T1000 (cell line): ENCODE measurements around the gene TM4SF4.
"Not testable (repeated sequence)": the region's sequence is repeated elsewhere in the genome, so short reads cannot be mapped to it uniquely, and the experiment has no call there.

Source experiments
- DNase-seq: peaks from one replicate; lab custom pipeline; 2025; ENCODE audit warnings: mixed read lengths; lab: John Stamatoyannopoulos, UW

The TM4SF4 gene, protein sequence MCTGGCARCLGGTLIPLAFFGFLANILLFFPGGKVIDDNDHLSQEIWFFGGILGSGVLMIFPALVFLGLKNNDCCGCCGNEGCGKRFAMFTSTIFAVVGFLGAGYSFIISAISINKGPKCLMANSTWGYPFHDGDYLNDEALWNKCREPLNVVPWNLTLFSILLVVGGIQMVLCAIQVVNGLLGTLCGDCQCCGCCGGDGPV

DNA sequence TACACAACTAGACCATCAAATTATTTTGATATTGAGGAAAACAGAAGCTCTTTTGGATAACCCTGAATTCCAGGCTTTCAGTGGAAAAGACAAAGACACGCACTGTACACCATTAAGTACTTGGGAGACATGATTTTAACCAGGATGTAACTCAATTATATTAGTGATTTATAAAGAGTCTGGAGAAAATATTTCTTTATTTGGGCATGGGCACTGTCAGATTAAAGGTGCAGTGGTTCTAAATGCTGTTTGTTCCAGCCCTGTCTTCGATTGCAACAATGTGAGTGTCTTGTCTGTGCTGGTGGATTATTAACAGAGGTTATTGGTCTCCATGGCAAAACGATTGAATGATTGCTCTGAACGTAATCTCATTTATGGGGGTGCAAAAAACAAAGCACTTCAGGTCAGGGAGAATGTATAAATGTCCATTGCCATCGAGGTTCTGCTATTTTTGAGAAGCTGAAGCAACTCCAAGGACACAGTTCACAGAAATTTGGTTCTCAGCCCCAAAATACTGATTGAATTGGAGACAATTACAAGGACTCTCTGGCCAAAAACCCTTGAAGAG, at the start of gene TM4SF4:
Gene TM4SF4, plus strand, starts transcription at position 448 of the 568 bp plus-strand sequence. CDS start 181 bp downstream, outside the sequence.
- DNase-seq, result no peak

DNA sequence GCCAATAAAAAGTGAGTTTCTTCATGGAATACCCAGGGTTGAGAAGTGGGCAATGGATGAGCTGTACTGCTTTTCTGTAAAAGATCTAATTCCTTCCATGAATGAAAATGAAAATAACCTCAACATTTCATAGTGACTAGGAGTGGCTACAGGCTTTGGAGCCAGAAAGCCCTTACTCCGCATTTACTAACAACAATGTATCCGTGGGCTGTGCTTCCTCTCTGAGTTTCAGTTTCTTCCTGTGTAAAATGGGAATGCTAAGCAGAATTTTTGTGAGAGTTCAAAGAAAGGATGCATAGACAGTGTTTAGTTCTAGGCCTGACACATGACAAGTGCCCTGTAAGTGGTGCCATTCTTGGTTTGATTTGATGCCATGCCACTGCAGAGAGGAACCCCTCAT, 49.6 kb upstream of the TM4SF4 start:
- no peak for DNase-seq

DNA sequence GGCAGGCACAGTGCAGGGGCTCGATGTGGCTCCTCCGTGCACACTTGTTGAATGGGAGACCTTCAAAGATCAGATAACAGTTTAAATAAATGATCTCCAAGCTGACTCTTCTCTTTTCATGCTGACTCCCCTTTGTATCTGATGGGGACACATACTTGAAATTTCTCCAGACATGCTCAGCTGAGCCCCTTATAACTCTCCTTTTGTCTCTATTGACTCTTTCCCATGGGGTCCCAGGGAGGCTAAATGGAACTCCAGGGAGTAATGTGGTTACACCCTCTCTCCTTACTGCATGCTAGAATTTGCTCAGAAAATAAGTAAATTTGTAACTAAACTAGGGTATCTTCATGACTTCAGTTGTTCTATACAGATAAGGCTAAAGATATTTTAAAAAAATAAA, 48.2 kb upstream of the TM4SF4 start:
- no peak for DNase-seq

DNA sequence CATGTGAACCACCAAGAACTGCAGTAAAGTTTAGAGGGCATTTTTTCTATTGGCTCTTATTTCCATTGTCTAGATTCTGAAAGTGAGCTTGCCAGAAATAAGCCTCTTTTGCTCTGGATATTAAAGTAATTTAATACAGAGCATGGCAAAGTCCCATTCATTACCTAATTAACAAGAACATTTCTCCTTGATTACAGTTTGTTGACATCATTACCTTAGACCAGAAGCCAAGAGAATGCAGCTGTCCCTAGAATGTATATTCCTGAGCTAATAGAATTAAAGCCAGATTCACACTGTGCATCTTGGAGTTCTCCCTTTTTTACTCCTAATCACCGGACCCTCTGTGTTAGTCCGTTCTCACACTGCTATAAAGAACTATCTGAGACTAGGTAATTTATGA, 46.4 kb upstream of the TM4SF4 start:
- DNase-seq, result no peak

DNA sequence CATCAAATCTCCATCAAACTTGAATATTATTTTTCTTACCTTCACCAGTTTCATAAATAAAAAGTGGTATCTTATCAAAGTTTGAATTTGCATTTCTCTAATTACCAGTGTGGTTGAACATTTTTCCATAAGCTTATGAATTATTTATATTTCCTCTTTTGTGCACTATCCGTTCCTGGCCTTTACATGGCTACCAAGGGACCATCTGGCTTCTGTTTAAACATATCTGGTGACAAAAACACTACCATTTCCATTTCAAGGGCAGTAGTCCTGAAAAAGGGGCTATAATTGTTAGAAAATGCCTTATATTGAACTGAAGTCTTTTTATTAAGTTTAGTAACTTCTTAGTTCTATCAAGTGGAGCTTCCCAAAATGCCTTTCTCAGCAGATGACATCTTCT, 44.3 kb upstream of the TM4SF4 start:
- no peak for DNase-seq

DNA sequence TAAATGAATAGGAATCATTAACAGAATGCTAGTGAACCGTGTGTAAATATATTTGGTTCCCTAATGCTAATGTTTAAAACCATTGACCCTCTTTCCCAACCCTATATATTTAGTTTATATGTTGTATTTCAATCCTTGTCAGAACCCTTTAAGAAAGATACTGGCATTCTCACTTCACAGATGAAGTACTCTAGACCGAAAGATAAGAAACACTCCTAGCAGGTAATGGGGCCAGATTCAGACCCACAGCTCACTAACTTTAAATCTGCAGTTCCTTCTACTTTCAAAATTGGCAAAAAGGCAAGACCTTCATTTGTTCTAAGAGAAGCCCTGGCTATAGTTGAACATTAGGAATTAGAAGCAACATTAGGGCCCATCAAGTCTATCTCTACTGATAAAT, 42.3 kb upstream of the TM4SF4 start:
- DNase-seq, result no peak

DNA sequence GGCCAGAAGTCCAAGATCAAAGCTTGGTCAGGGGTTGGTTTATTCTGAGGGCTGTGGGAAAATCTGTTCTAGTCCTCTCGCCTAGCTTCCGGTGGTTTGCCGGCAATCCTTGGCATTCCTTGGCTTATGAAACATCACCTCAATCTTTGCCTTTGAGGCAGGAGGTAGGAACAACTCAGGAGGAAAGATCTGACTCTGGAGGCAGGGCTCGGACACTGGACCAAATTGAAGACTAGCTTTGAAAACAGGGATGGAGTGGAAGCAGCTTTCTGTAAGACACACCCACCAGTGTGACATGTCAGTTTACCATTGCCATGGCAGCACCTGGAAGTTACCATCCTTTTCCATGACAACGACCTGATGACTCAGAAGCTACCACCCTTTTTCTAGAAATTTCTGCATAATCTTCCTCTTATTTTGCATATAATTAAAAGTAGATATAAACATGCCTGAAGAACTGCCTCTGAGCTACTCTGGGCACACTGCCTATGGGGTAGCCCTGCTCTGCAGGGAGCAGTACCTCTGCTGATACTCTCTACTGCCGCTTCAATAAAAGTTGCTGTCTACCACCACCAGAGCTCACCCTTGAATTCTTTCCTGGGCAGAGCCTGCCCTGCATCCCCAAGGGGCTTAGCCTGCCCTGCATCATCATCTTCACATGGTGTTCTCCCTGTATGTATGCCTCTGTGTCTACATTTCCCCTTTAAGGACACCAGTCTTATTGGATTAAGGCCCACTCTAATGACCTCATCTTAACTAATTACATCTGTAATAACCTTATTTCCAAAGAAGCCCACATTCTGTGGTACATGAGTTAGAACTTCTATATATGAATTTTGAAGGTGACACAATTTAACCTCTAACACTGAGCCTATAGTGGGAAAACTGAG, 38.3 kb upstream of the TM4SF4 start:
- DNase-seq, result no peak

DNA sequence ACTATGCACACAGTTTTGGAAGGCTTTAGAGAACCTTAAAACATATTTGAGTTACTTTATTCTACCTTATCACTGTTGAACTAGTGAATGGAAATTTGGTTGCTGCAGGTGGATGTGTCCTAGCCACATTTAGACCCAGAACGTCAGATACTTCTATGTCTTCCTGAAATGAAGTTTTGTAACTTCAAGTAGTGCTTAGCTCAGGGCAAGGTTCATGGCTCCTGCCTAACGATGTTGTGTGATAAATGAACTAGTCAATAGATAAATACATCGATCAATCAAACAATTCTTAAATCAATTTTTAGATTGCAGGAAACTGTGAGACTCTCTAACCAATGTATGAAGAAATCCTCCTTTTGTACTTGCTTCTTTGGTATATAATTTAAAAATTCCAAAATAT, 37.2 kb upstream of the TM4SF4 start:
- no peak for DNase-seq

DNA sequence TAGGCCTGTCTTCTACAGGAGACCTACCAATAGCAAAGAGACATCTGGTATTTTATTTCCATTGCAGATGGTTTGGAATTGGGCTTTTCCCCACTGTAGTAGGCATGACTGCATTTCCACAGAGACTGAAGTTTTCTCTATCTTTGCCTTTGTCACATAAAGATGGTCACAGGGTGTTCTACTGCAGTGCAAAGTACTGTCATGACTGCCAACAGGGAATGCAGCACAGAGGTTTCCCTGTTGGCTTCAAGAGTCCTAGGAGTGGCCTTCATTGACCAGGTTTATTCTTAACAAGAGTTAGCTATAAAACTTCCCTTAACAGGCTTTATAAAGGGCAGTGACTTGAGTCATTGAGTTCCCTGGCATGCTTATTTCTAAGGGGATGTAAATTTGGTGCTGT, 36.8 kb upstream of the TM4SF4 start:
- DNase-seq, result no peak

DNA sequence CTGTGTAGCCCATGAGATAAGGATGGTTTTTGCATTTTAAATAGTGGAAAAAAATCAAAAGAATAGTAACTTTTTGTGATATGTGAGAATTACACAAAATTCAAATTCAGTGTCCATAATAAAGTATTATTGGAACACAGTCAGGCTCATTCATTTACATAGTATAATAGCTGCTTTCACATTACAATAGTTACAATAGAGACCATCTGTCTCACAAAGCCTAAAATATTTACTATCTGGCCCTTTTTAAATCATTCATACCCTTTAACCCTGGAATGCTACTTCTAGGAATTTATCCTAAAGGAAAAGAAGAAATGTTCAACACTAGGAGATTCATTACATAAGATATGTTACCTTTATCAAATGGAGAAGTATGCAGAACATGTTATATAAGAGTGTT, 35.5 kb upstream of the TM4SF4 start:
- no peak for DNase-seq

DNA sequence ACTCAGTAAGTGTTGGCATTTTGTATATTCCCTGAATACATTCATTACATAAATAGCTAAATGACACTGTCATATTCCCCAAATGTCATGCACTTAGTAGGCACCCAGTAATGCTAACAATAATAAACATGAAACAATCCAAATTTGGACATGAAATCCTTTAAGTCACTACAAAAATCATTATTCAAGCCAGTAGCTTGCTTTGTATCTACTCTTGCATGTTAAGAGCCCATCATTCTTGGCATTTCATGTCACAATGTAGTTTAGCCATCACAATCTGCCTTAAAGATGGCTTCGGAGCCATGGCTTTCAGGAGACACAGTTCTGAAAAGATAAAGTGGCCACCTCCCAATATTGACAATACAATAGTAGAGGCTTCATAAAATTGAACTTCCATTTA, 32.9 kb upstream of the TM4SF4 start:
- DNase-seq, result no peak

DNA sequence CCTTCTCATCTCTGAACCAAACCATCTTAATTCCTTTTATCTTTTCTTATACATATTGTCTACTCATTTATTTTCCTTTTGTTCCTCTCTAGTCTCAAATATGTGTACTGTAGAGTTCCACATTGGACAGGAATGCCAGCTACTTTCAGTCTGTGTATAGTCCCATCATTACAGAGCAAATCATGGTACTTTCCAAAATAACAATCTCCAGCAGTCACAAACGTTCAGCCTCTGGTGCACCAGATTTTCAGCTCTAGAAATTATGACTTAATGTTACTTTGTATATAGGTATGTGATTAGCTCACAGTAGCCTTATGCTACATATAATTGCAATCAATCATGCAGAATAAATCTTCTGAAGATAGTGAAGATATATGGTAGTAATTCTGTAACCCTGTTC, 32.5 kb upstream of the TM4SF4 start:
- no peak for DNase-seq

DNA sequence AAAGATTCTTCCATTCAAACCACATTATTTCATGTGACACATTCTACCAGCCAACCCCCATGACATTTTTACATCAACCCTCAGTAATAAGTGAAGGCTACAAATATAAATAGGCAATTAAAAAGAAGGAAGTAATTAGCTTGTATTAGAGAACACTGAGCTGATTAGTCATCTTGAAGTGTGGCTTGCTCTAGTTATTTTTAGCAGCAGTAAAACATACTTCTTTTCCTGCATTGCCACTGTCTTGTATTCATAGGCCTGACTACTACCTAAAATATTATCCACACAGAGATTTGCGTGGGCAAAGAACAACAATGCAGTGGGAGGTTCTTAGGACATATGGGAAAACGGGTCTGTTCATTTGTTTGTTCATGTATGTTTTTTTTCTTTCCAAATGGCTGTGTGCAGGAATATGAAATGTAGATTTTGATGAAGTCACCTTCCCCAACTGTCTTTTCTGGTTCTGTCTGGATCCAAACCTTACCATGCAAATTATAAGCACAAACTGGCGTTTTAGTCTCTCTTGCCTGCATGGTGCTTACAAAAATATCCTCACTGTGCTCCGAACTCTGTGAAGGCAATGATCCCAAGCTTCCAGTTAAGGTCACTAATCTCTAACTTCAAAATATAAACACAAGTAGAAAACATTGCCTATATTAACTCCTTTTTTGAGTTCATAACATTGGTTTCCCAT, 31.5 kb upstream of the TM4SF4 start:
- no peak for DNase-seq

DNA sequence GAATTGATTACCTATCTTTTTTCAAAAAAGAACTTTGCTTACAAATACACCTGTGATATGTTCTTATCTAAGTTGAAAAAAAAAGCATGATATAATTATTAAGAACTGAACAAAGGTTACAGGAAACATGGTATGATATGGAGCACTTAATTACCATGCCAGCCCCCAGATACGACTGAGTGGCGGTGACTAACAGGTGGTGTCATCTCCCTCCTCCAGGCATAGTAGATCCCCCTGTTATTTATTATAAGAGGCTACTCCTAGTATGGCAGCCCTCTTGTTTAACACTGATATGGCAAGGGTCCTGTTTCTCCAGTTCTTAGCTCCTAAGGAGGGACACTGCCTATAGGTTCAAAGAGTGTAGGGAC, 31.0 kb upstream of the TM4SF4 start:
- no peak for DNase-seq

DNA sequence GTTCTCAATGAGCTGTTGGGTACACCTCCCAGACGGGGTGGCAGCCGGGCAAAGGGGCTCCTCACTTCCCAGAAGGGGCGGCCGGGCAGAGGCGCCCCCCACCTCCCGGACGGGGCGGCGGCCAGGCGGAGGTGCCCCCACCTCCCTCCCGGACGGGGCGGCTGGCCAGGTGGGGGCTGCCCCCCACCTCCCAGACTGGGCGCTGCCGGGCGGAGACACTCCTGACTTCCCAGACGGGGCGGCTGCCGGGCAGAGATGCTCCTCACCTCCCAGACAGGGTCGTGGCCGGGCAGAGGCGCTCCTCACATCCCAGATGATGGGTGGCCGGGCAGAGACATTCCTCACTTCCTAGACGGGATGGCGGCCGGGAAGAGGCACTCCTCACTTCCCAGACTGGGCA, 29.6 kb upstream of the TM4SF4 start:
- not testable (repeated sequence) for DNase-seq

DNA sequence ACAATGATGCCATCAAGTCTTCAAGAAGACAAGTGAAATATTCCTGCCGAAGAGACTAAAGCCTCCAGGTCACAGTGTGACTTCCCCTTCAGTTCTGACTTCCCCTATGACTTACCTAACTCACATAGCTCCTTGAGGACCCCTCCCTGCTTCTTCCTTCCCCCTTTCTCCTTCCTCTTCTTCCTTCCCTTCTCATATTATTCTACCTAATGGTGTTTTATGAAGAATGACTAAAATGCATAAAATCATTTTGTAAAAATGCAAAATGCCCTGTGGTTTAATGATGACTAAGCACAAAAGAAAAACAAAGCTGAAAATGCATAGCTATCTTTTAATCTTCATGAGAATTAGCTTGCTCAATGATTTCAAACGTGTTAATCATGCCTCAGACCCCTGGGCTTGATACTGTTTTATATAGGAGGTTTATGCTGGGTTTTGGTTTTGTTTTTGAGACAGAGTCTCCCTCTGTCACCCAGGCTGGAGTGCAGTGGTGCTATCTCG, 26.1 kb upstream of the TM4SF4 start:
- no peak for DNase-seq

DNA sequence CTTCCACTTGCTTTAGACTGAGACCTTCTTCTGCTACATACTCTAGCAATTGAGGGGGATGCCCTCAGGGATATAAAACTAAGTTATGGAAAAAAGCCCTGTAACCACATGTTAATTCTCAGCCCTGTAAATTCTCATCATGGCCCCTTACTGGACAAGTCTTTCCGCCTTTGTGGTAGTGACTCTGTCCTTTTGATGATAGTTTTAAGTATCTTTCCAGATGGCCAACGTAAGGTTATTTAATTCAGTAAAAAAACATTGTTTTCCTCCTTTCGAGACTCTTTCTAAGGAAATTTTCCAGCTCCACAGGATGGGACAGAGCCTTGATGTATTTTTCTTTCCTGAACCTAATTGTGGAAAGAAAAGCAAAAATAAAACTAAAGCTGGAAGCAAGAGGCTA, 25.3 kb upstream of the TM4SF4 start:
- DNase-seq, result no peak

DNA sequence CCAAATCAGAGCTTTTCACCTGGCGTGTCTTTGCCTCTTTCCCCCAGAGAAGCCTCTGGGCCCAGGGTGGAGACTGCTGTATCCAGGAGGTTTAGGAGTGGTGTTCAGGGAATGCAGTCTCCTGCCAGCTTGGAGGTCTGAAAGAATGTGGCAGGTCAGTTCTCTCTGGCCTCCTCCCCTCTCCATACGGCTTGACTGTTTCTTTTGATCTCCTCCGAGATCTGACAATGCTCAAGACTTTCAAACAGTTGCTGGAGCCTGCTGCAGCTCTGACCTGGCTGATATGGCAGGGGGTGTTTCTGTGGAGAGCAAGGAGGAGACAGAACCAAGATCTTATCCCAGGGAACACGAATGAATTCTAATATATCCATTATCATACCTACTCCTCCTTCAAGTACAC, 24.7 kb upstream of the TM4SF4 start:
- no peak for DNase-seq

DNA sequence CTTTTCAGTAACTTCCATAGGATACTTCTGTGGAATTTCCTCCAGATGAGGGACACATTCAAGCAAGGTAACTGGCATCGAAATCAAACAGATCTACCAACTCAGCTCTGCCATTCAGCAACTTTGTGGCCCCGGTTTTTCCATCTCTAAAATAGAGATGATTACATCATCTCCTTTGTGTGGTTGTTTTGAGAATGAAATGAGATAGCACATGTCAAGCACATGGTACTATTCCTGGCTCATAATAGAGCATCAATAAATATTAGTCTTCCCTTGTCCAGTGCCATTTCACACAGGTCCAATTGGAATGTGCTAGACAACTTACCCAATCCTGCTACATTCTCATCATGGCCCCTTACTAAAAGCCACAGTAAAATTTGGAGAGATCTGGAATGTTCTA, 24.2 kb upstream of the TM4SF4 start:
- no peak for DNase-seq

DNA sequence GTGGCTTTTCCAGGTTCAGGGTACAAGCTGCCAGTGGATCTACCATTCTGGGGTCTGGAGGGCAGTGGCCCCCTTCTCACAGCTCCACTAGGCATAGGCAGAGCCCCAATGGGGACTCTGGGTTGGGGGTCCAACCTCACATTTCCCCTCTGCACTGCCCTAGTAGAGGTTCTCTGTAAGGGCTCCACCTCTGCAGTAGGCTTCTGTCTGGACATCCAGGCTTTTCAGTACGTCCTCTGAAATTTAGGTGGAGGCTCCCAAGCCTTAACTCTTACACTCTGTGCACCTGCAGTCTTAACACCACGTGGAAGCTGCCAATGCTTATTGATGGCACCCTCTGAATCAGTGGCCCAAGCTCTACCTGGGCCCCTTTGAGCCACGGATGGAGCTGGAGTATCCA, 22.5 kb upstream of the TM4SF4 start:
- no peak for DNase-seq

DNA sequence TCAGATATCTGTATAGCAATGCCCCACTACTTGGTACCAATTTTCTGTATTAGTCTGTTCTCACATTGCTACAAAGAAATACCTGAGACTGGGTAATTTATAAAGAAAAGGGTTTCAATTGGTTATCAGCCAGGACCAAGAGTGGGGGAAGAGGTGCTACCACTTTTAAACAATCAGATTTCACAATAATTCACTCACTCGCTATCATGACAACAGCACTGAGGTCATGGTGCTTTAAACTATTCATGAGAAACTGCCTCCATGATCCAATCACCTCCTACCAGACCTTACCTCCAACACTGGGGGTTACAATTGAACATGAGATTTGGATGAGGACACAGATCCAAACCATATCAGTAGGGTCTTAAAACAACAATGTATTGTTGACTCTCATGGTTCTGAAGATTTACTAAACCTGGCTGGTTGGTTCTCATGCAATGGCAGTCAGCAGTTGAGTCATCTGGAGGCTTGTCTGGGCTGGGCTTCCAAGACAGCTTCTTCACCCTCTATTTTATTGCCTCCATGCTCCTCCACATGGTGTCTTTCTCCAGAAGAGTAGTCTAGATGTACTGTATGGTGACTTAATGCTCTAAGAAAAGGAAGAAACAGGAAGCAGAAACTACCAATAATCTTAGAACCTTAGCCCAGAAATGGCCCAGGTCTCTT, 21.2 kb upstream of the TM4SF4 start:
- no peak for DNase-seq

DNA sequence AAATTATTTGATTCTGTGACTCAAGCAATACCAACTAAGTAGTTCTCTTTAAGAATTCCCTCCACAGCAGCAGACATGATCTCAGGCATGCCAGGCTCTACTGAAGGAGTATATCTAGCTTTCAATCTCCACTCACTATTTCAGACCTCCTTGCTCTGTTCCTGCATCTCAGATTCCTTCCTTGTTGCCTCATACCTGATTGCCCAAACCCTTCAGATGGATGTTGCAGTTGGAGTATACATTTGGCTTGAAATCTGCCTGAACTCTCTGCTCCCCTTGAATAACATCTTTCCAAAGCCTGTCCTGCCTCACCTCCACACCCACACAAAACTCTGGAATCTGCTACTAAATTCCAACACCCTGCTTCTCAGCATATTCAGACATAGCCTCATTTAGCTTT, 19.8 kb upstream of the TM4SF4 start:
- no peak for DNase-seq
